GM12878 (cell line): ENCODE data around the gene PUSL1.

Source experiments
- CBFB ChIP-seq: IDR thresholded peaks from 2 replicates; pipeline ENCODE4 v1.6.1; 2016; ENCODE audit warnings: antibody characterized with exemption, low read depth
- CHD1 ChIP-seq: IDR thresholded peaks from 2 replicates; pipeline ENCODE4 v1.6.1; 2012; ENCODE audit warnings: low read depth, low read length, improper control_type of control experiment
- CREB1 ChIP-seq: IDR thresholded peaks from 2 replicates; pipeline ENCODE4 v1.6.1; 2012; ENCODE audit warnings: low read depth, mild to moderate bottlenecking, inconsistent platforms
- EGR1 ChIP-seq, 2 experiments: IDR thresholded peaks; 1 replicate in 1 of 2; 2 replicates in 1 of 2; pipeline ENCODE4 v1.6.1; 2011 to 2012; ENCODE audit warnings: low read depth in 2 of 2, low read length in 2 of 2, borderline replicate concordance in 1 of 2, mild to moderate bottlenecking in 1 of 2, moderate library complexity in 1 of 2
- JUND ChIP-seq: IDR thresholded peaks from 2 replicates; pipeline ENCODE4 v1.6.1; 2012; ENCODE audit warnings: low read depth, mild to moderate bottlenecking, low read length, improper control_type of control experiment, moderate library complexity
- MXI1 ChIP-seq: fragments of 150-350 bp; IDR thresholded peaks from 2 replicates; pipeline ENCODE4 v1.6.1; 2011; ENCODE audit warnings: low read depth, mild to moderate bottlenecking, inconsistent platforms, low read length, improper control_type of control experiment
- RELA ChIP-seq: fragments of 450-650 bp; IDR thresholded peaks from 2 replicates; pipeline ENCODE4 v1.8.0; 2014; ENCODE audit warnings: borderline replicate concordance; ENCODE audit not compliant: partially characterized antibody
- SUZ12 ChIP-seq: fragments of 200-600 bp; sonication (generic); IDR thresholded peaks from one replicate; pipeline ENCODE4 v1.6.1; 2018; ENCODE audit warnings: antibody characterized with exemption, mild to moderate bottlenecking; ENCODE audit not compliant: unreplicated experiment
- TCF7 ChIP-seq: IDR thresholded peaks from 2 replicates; pipeline ENCODE4 v1.6.1; 2014; ENCODE audit warnings: antibody characterized with exemption, borderline replicate concordance
- ZNF207 ChIP-seq: fragments of 450-650 bp; IDR thresholded peaks from 2 replicates; pipeline ENCODE4 v1.6.1; 2014; ENCODE audit warnings: antibody characterized with exemption, mild to moderate bottlenecking, borderline replicate concordance
- TF ChIP-seq, protein P1 (sequence below), 3 experiments: IDR thresholded peaks in 2 of 3; conservative IDR thresholded peaks in 1 of 3; 2 replicates each; pipeline ENCODE4 v1.5.1; 2011; ENCODE audit warnings: low read depth in 3 of 3, low read length in 3 of 3, mild to moderate bottlenecking in 3 of 3, control low read depth in 2 of 3, moderate library complexity in 2 of 3, inconsistent platforms in 1 of 3, mixed read lengths in 1 of 3; ENCODE audit not compliant: control insufficient read depth in 2 of 3, insufficient read depth in 1 of 3; ENCODE audit errors: extremely low read depth in 1 of 3
- TF ChIP-seq, protein P2 (sequence below): fragments of 450-650 bp; IDR thresholded peaks from 2 replicates; pipeline ENCODE4 v1.6.1; 2017; ENCODE audit warnings: mild to moderate bottlenecking
- TF ChIP-seq, protein P3 (sequence below): fragments of 450-650 bp; IDR thresholded peaks from 2 replicates; pipeline ENCODE4 v1.6.1; 2017; ENCODE audit warnings: mild to moderate bottlenecking, moderate library complexity

DNA sequence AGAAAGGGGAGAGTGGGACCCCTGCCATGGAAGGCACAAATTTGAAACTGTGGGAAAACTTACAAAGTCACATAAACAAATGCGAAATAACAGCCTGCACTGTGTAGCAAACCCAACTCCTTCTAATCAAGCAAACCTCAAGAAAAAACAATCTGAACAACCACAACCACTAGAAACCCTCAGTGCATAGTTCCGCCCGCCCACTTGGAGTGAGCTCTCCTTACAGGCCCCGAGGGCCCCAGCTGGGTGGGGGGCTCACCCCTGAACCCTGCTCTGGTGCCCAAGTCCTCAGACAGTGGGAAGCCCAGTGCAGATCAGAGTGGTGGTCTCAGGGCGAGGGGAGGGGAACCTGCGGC, 50.9 kb downstream of the PUSL1 start:
- TF ChIP-seq ZNF207, result no peak
- TF ChIP-seq RELA, result no peak
- no peak for TF ChIP-seq MXI1
- TF ChIP-seq, protein P1, sequence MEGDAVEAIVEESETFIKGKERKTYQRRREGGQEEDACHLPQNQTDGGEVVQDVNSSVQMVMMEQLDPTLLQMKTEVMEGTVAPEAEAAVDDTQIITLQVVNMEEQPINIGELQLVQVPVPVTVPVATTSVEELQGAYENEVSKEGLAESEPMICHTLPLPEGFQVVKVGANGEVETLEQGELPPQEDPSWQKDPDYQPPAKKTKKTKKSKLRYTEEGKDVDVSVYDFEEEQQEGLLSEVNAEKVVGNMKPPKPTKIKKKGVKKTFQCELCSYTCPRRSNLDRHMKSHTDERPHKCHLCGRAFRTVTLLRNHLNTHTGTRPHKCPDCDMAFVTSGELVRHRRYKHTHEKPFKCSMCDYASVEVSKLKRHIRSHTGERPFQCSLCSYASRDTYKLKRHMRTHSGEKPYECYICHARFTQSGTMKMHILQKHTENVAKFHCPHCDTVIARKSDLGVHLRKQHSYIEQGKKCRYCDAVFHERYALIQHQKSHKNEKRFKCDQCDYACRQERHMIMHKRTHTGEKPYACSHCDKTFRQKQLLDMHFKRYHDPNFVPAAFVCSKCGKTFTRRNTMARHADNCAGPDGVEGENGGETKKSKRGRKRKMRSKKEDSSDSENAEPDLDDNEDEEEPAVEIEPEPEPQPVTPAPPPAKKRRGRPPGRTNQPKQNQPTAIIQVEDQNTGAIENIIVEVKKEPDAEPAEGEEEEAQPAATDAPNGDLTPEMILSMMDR (IDR thresholded peaks at IDR 0.05 in 2 of 3, conservative IDR thresholded peaks at IDR 0.05 in 1 of 3; ENCODE audit: control insufficient read depth in 2 of 3, extremely low read depth in 1 of 3, insufficient read depth in 1 of 3, low read depth in 3 of 3, low read length in 3 of 3), result no peak
- no peak for TF ChIP-seq EGR1 (IDR thresholded peaks at IDR 0.05; ENCODE audit: borderline replicate concordance in 1 of 2, low read depth in 2 of 2, low read length in 2 of 2)
- TF ChIP-seq JUND, result no peak
- no peak for TF ChIP-seq CHD1
- TF ChIP-seq CREB1, result no peak
- TF ChIP-seq SUZ12, result no peak
- no peak for TF ChIP-seq TCF7
- no peak for TF ChIP-seq CBFB
- TF ChIP-seq, protein P2, sequence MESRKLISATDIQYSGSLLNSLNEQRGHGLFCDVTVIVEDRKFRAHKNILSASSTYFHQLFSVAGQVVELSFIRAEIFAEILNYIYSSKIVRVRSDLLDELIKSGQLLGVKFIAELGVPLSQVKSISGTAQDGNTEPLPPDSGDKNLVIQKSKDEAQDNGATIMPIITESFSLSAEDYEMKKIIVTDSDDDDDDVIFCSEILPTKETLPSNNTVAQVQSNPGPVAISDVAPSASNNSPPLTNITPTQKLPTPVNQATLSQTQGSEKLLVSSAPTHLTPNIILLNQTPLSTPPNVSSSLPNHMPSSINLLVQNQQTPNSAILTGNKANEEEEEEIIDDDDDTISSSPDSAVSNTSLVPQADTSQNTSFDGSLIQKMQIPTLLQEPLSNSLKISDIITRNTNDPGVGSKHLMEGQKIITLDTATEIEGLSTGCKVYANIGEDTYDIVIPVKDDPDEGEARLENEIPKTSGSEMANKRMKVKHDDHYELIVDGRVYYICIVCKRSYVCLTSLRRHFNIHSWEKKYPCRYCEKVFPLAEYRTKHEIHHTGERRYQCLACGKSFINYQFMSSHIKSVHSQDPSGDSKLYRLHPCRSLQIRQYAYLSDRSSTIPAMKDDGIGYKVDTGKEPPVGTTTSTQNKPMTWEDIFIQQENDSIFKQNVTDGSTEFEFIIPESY, result no peak
- TF ChIP-seq, protein P3, sequence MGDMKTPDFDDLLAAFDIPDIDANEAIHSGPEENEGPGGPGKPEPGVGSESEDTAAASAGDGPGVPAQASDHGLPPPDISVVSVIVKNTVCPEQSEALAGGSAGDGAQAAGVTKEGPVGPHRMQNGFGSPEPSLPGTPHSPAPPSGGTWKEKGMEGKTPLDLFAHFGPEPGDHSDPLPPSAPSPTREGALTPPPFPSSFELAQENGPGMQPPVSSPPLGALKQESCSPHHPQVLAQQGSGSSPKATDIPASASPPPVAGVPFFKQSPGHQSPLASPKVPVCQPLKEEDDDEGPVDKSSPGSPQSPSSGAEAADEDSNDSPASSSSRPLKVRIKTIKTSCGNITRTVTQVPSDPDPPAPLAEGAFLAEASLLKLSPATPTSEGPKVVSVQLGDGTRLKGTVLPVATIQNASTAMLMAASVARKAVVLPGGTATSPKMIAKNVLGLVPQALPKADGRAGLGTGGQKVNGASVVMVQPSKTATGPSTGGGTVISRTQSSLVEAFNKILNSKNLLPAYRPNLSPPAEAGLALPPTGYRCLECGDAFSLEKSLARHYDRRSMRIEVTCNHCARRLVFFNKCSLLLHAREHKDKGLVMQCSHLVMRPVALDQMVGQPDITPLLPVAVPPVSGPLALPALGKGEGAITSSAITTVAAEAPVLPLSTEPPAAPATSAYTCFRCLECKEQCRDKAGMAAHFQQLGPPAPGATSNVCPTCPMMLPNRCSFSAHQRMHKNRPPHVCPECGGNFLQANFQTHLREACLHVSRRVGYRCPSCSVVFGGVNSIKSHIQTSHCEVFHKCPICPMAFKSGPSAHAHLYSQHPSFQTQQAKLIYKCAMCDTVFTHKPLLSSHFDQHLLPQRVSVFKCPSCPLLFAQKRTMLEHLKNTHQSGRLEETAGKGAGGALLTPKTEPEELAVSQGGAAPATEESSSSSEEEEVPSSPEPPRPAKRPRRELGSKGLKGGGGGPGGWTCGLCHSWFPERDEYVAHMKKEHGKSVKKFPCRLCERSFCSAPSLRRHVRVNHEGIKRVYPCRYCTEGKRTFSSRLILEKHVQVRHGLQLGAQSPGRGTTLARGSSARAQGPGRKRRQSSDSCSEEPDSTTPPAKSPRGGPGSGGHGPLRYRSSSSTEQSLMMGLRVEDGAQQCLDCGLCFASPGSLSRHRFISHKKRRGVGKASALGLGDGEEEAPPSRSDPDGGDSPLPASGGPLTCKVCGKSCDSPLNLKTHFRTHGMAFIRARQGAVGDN, result no peak
